ENCODE data around the gene STATH. TPM values are rescaled to one million over a fixed set of nuclear protein-coding genes. Genes with fewer than 3 reads are reported as not detected.
"Not testable (repeated sequence)": the region's sequence is repeated elsewhere in the genome, so short reads cannot be mapped to it uniquely, and the experiment has no call there.

The STATH gene
- total RNA-seq, 1 experiment from 2014 or later = not detected

GRCh38 chr4:70037559-70037958 is 41.8 kb downstream of the STATH start:
- H2BK5ac ChIP-seq (ENCODE audit: insufficient read length, low read length); H3K4me3 Mint-ChIP-seq; H4K5ac ChIP-seq (ENCODE audit: insufficient read length, low read depth, low read length); H3K27me3 ChIP-seq (ENCODE audit: insufficient read depth, low read length); H3T11ph ChIP-seq (ENCODE audit: low read length); H2AK5ac ChIP-seq (ENCODE audit: insufficient read length, low read length); H3K4me2 ChIP-seq (ENCODE audit: insufficient read depth, insufficient read length, low read length); H3K4me1 Mint-ChIP-seq; H3K9ac ChIP-seq (ENCODE audit: extremely low read depth, insufficient read length, low read length); H3K14ac ChIP-seq (ENCODE audit: insufficient read depth, low read length); H3K9me3 ChIP-seq (ENCODE audit: control insufficient read depth, low read depth, low read length); H3K4me1 ChIP-seq (ENCODE audit: insufficient read depth, low read length); H3K23me2 ChIP-seq (ENCODE audit: insufficient read length, low read depth, low read length, poor library complexity, severe bottlenecking); H2AFZ ChIP-seq (ENCODE audit: low read length); H3K79me2 ChIP-seq (ENCODE audit: insufficient read depth, low read length); H2BK12ac ChIP-seq (ENCODE audit: insufficient read length, low read depth, low read length); H2BK120ac ChIP-seq (ENCODE audit: low read depth, low read length, poor library complexity, severe bottlenecking); DNase-seq; H2BK20ac ChIP-seq (ENCODE audit: low read depth, low read length, poor library complexity, severe bottlenecking); H4K91ac ChIP-seq (ENCODE audit: insufficient read length, low read depth, low read length); H3K27ac Mint-ChIP-seq; H4K8ac ChIP-seq (replicated peaks; ENCODE audit: insufficient read length, low read depth, low read length); H3K18ac ChIP-seq (ENCODE audit: insufficient read length, low read depth, low read length); H4K20me1 ChIP-seq (ENCODE audit: control insufficient read depth, insufficient read depth, insufficient read length); H3K23ac ChIP-seq (ENCODE audit: insufficient read length, low read depth, low read length); H3K56ac ChIP-seq (ENCODE audit: insufficient read length, low read depth, low read length); H3K27me3 Mint-ChIP-seq (ENCODE audit: low read depth); H2BK15ac ChIP-seq (ENCODE audit: low read depth, low read length); H3K4ac ChIP-seq (ENCODE audit: low read depth, low read length); H3K79me1 ChIP-seq (ENCODE audit: insufficient read depth, low read depth, low read length, poor library complexity, severe bottlenecking); H3K27ac ChIP-seq (ENCODE audit: insufficient read length, low read depth, low read length): not testable (repeated sequence)
- Mint-ChIP-seq H3K9me3 (peaks cover 19 to 34% of the 10 kb centered on the region in 2 experiments), H3K36me3 (ENCODE audit: insufficient read depth in 1 of 3, low read depth in 3 of 3) (peaks cover 0 to 25% (median 4%) of the 10 kb centered on the region in 3 experiments; a peak in 4 of 7 replicates)
- WGBS (ENCODE audit: extremely low coverage, insufficient read length, low lambda C conversion rate) = no CpG with 5 or more reads among the region's 18 CpGs

- Mint-ChIP-seq H3K9me3 (peaks cover 19 to 24% of the 10 kb centered on the region in 2 experiments), H3K4me3 (peak overlapping the region in 1 of 2 experiments; percentile 9; a peak in 1 of 5 replicates), H3K36me3 (ENCODE audit: insufficient read depth in 1 of 3, low read depth in 3 of 3) (peaks cover 0 to 25% (median 3%) of the 10 kb centered on the region in 3 experiments; a peak in 4 of 7 replicates)
- not testable (repeated sequence) for H3K79me2 ChIP-seq (ENCODE audit: insufficient read depth, low read length); H4K20me1 ChIP-seq (ENCODE audit: control insufficient read depth, insufficient read depth, insufficient read length); H3K56ac ChIP-seq (ENCODE audit: insufficient read length, low read depth, low read length); H3K9ac ChIP-seq (ENCODE audit: extremely low read depth, insufficient read length, low read length); H3K14ac ChIP-seq (ENCODE audit: insufficient read depth, low read length); H4K5ac ChIP-seq (ENCODE audit: insufficient read length, low read depth, low read length); H3K18ac ChIP-seq (ENCODE audit: insufficient read length, low read depth, low read length); H3K27ac ChIP-seq (ENCODE audit: insufficient read length, low read depth, low read length); H3K4me1 Mint-ChIP-seq; H2AFZ ChIP-seq (ENCODE audit: low read length); H3K4me2 ChIP-seq (ENCODE audit: insufficient read depth, insufficient read length, low read length); H3K9me3 ChIP-seq (ENCODE audit: control insufficient read depth, low read depth, low read length); H2BK20ac ChIP-seq (ENCODE audit: low read depth, low read length, poor library complexity, severe bottlenecking); H3K23ac ChIP-seq (ENCODE audit: insufficient read length, low read depth, low read length); H2BK120ac ChIP-seq (ENCODE audit: low read depth, low read length, poor library complexity, severe bottlenecking); H2AK5ac ChIP-seq (ENCODE audit: insufficient read length, low read length); H3K27me3 ChIP-seq (ENCODE audit: insufficient read depth, low read length); H3K23me2 ChIP-seq (ENCODE audit: insufficient read length, low read depth, low read length, poor library complexity, severe bottlenecking); H4K91ac ChIP-seq (ENCODE audit: insufficient read length, low read depth, low read length); H3T11ph ChIP-seq (ENCODE audit: low read length); H3K79me1 ChIP-seq (ENCODE audit: insufficient read depth, low read depth, low read length, poor library complexity, severe bottlenecking); H3K27ac Mint-ChIP-seq; H3K27me3 Mint-ChIP-seq (ENCODE audit: low read depth); H2BK12ac ChIP-seq (ENCODE audit: insufficient read length, low read depth, low read length); H2BK5ac ChIP-seq (ENCODE audit: insufficient read length, low read length); H3K4ac ChIP-seq (ENCODE audit: low read depth, low read length); H3K4me1 ChIP-seq (ENCODE audit: insufficient read depth, low read length); H2BK15ac ChIP-seq (ENCODE audit: low read depth, low read length); DNase-seq; H4K8ac ChIP-seq (replicated peaks; ENCODE audit: insufficient read length, low read depth, low read length)
These were observed 44.2 kb downstream of the STATH start for GRCh38 chr4:70039928-70040327.
